ENCODE measurements around the gene CHST2.

The CHST2 gene

DNA sequence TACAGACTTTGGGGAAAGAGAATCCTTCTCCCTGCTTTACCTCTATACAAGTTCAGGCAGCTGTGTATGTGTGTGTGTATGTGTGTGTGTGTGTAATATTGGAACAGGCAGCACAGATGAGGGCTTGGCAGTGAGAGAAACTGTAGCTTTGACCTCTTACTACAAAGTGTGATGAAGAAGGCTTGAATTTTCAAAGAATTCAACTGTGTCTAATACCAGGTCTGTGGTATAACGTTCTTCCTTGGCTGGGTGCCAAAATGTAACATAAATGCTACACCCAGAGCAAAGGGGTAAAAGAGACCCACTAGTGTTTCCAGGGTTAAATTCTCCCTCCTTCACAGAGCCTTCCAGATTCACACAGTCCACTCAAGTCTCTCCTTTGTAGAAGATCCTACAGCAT is 51.1 kb downstream of the CHST2 start:
- no peak for DNase-seq

DNA sequence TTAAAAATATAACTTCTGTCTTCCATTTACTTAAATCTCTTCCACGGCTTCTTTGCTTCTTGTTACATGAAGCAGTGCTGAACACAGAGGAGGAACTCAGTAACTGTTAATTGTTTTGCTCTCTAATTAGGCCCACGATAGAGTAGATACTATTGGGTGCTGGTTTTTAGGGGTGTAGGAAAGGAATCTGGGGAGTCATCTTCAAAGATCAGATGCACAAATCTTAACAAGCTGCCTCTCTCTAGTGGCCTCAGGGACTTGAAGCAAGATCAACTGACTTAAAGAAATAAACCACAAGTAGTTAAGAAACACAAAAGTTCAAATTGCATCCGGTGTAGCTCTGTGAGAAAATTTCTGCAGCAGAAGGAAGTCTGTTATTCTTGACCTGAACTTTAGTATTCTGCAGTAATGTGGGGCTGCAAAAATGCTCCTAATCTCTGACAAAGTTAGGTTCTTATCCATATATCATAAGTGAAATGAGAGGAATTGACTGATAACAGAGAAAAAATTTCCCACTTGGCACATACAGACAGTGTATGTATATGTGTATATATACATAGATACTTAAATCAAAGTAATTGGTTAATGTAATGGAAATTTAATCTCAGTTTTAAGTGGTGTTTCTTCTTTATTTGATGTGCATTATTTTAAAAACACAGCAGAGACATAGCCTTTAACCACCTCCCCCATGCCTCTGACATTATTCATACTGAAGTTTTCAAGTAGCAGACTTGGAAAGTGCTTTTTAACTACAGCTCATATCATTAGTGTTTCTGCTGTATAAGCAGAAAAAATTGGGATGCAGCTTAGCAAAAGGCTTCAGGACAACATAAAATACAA is 51.8 kb downstream of the CHST2 start:
- DNase-seq = no peak

DNA sequence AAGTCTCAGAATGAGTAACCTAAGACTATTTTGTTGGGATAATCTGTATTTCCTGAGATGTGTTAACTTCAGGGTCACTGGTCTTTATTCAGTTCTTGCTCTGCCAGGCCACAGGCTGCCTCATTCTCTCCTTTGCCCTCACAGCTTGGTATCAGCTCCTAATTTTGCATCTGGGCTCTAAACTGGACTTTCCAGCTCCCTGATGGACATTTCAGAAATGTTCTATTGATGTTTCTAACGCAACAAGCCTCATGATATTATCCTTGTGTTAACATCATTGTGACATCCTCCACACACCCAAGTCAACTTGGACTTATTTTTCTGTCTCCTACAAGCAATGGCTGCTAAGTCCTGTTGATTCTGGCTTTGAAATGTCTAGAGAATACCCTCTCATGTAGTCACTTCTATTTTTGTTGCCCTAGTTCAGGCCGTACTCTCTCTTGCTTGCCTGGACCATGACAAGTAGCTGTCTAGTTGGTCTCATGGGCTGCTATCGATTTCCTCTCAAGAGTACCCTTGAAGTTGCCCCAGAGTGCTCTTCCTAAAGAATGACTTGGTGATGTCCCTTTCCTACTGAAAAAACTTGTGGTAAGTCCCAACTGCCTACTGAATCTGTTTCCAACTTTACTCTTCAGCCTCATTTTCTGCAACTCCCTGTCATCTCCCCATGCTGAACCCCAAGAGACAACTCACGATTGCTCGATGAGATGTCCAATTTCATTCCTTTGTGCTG is 52.7 kb downstream of the CHST2 start:
- DNase-seq = no peak

DNA sequence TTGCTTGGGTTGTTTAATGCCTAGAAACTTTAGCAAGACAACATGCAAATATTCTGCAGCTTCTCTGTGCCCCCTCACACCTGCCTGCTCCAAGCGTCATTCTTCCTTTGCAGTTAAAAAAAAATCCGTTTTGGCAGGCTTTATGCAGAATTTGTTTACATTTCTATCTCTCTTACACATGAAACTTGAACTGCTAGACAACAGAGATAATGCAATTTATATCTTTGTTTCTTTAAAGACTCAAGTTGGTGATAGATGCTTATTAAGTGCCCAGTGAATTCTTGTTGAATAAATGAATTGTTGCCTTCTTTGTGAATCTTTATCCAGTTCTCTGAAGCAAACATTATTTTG is 53.2 kb downstream of the CHST2 start:
- DNase-seq = no peak

GRCh38 chr3:143173242-143173641 is 53.7 kb downstream of the CHST2 start:
- DNase-seq = no peak
